ENCODE data around the gene KIF12.

DNA sequence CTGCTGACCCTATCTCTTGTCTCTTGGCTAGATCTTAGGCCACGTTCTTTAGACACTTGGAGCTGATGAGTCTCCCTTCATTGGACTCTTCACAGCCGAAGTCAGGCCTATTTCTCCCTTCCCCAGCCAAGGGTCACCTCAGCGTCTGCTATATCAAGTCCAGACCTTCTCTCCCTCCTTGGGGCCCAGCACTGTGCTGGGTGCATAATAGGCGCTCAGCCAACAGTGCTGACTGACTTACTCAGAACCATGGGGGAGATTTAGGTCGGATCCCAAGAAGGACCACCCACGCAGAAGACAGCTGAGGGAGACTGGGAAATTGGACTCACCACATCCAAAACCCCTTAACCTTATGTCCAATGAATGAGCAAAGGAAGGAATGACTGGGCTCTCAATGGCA is 15.4 kb downstream of the KIF12 start:
- TF ChIP-seq, protein P1, sequence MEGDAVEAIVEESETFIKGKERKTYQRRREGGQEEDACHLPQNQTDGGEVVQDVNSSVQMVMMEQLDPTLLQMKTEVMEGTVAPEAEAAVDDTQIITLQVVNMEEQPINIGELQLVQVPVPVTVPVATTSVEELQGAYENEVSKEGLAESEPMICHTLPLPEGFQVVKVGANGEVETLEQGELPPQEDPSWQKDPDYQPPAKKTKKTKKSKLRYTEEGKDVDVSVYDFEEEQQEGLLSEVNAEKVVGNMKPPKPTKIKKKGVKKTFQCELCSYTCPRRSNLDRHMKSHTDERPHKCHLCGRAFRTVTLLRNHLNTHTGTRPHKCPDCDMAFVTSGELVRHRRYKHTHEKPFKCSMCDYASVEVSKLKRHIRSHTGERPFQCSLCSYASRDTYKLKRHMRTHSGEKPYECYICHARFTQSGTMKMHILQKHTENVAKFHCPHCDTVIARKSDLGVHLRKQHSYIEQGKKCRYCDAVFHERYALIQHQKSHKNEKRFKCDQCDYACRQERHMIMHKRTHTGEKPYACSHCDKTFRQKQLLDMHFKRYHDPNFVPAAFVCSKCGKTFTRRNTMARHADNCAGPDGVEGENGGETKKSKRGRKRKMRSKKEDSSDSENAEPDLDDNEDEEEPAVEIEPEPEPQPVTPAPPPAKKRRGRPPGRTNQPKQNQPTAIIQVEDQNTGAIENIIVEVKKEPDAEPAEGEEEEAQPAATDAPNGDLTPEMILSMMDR (IDR thresholded peaks at IDR 0.05; ENCODE audit: low read depth, low read length, poor library complexity, severe bottlenecking), result no peak
- no peak for TF ChIP-seq EZH2phosphoT487 (IDR thresholded peaks at IDR 0.05; ENCODE audit: borderline replicate concordance, low read length)
